Measurements from ENCODE around the gene DTX1.

The DTX1 gene

GRCh38 chr12:113055594-113056380 lies 743 bp upstream of the DTX1 start:
- no peak for TF ChIP-seq CTCF (IDR thresholded peaks at IDR 0.05; ENCODE audit: low read depth, low read length)
- H3K4me3 ChIP-seq (ENCODE audit: low read depth, low read length), result no peak overlapping the region

- H3K4me3 ChIP-seq (ENCODE audit: low read depth, low read length), result no peak overlapping the region
- no peak for TF ChIP-seq CTCF (IDR thresholded peaks at IDR 0.05; ENCODE audit: low read depth, low read length)
Measured at GRCh38 chr12:113056381-113056630, 224 bp upstream of the DTX1 start.

GRCh38 chr12:113057565-113058485 lies 1.3 kb downstream of the DTX1 start:
- no peak for TF ChIP-seq CTCF (IDR thresholded peaks at IDR 0.05; ENCODE audit: low read depth, low read length)
- no peak overlapping the region for H3K4me3 ChIP-seq (ENCODE audit: low read depth, low read length)

- no peak overlapping the region for H3K4me3 ChIP-seq (ENCODE audit: low read depth, low read length)
- TF ChIP-seq CTCF (IDR thresholded peaks at IDR 0.05; ENCODE audit: low read depth, low read length), result no peak
Measured at GRCh38 chr12:113058553-113058952, 2.0 kb downstream of the DTX1 start.

GRCh38 chr12:113059071-113059595 lies 2.6 kb downstream of the DTX1 start:
- H3K4me3 ChIP-seq (ENCODE audit: low read depth, low read length), result no peak overlapping the region
- TF ChIP-seq CTCF (IDR thresholded peaks at IDR 0.05; ENCODE audit: low read depth, low read length), result no peak

GRCh38 chr12:113060336-113060960 lies 3.9 kb downstream of the DTX1 start:
- no peak overlapping the region for H3K4me3 ChIP-seq (ENCODE audit: low read depth, low read length)
- no peak for TF ChIP-seq CTCF (IDR thresholded peaks at IDR 0.05; ENCODE audit: low read depth, low read length)

Data from WI38 (cell line).